Thymus (tissue), 11 donors: ENCODE data around the gene ARID5A. TPM values are rescaled to one million over a fixed set of nuclear protein-coding genes. Genes with fewer than 3 reads are reported as not detected.

Experiments used
- DNase-seq, 9 donors: peaks; one replicate each; pipeline ENCODE4 v3.0.0-alpha.2; 2013; ENCODE audit warnings: low spot score in 9 of 9, low read depth in 6 of 9, missing footprints in 1 of 9
- H3K27ac ChIP-seq, 2 donors: one replicate each; pipeline ENCODE4 v1.5.1; 2013; ENCODE audit warnings: control low read depth in 1 of 2, low read depth in 1 of 2, low read length in 1 of 2, mild to moderate bottlenecking in 1 of 2, moderate library complexity in 1 of 2
- H3K27me3 ChIP-seq, 2 donors: one replicate each; pipeline ENCODE4 v1.5.1; 2013; ENCODE audit warnings: low read length in 1 of 2; ENCODE audit not compliant: control insufficient read depth in 2 of 2, insufficient read depth in 1 of 2
- H3K36me3 ChIP-seq, 2 donors: one replicate each; pipeline ENCODE4 v1.5.1; 2013; ENCODE audit warnings: low read length in 1 of 2, mild to moderate bottlenecking in 1 of 2, moderate library complexity in 1 of 2; ENCODE audit not compliant: control insufficient read depth in 2 of 2, insufficient read depth in 2 of 2
- H3K4me1 ChIP-seq, 2 donors: one replicate each; pipeline ENCODE4 v1.5.1; 2013; ENCODE audit warnings: low read length in 2 of 2; ENCODE audit not compliant: control insufficient read depth in 2 of 2, insufficient read depth in 2 of 2
- H3K4me3 ChIP-seq, 2 donors: one replicate each; pipeline ENCODE4 v1.5.1; 2013; ENCODE audit warnings: low read length in 2 of 2, control low read depth in 1 of 2, mild to moderate bottlenecking in 1 of 2
- H3K9me3 ChIP-seq, 2 donors: one replicate each; pipeline ENCODE4 v1.5.1; 2013; ENCODE audit warnings: low read length in 1 of 2, mild to moderate bottlenecking in 1 of 2; ENCODE audit not compliant: control insufficient read depth in 2 of 2, insufficient read depth in 1 of 2
- WGBS: extraction: QIAGEN DNeasy Blood & Tissue Kit; methylation state at CpG from one replicate; pipeline ENCODE4 v1.1.7; 2013; 5-methylcytosine and 5-hydroxymethylcytosine counted together
- polyA plus RNA-seq: library from polyadenylated mRNA; stranded (reverse); fragments of 200-250 nt; gene quantifications from one replicate; pipeline ENCODE4 v1.2.3, GENCODE V29; 2013
- total RNA-seq: library from RNA; stranded (reverse); fragments of 120-200 nt; gene quantifications from one replicate; pipeline ENCODE4 v1.2.4, GENCODE V29; 2013
- donor health status: healthy.

Gene ARID5A
- total and polyA plus RNA-seq, 2 donors = 18.9 to 57.2 TPM

- WGBS = 15% methylated on average over 3 of the region's 3 CpGs
- Histone ChIP-seq H3K27me3 (no peaks in the 10 kb centered on the region), H3K36me3 (peaks cover 47 to 62% of the 10 kb centered on the region in 2 donors), H3K4me1 (peaks cover 4 to 6% of the 10 kb centered on the region in 2 donors), H3K9me3 (no peaks in the 10 kb centered on the region), H3K4me3 (no peak overlapping the region), H3K27ac (no peak overlapping the region)
- DNase-seq = no peak
Observed at GRCh38 chr2:96594282-96594681, 57.7 kb downstream of the ARID5A start.

- H3K36me3 ChIP-seq = peaks cover 47 to 63% of the 10 kb centered on the region in 2 donors
- H3K4me1 ChIP-seq = peaks cover 4 to 6% of the 10 kb centered on the region in 2 donors
- peak in 4 of 9 donors; percentile 3 to 37 (median 13) for DNase-seq
- H3K9me3 ChIP-seq = no peaks in the 10 kb centered on the region
- H3K27ac ChIP-seq = no peak overlapping the region
- 63% methylated on average over 5 of the region's 5 CpGs for WGBS
- H3K4me3 ChIP-seq = no peak overlapping the region
- no peaks in the 10 kb centered on the region for H3K27me3 ChIP-seq
Observed at GRCh38 chr2:96594691-96595152, 58.2 kb downstream of the ARID5A start.

GRCh38 chr2:96596596-96596995 is 60.0 kb downstream of the ARID5A start:
- Histone ChIP-seq H3K9me3 (no peaks in the 10 kb centered on the region), H3K36me3 (peaks cover 60 to 78% of the 10 kb centered on the region in 2 donors), H3K4me3 (no peak overlapping the region), H3K27ac (no peak overlapping the region), H3K4me1 (peaks cover 4 to 6% of the 10 kb centered on the region in 2 donors), H3K27me3 (no peaks in the 10 kb centered on the region)
- no peak for DNase-seq

GRCh38 chr2:96599941-96600340 is 63.4 kb downstream of the ARID5A start:
- H3K4me3 ChIP-seq = no peak overlapping the region
- H3K27me3 ChIP-seq = no peaks in the 10 kb centered on the region
- no peaks in the 10 kb centered on the region for H3K9me3 ChIP-seq
- H3K36me3 ChIP-seq = peaks cover 65 to 80% of the 10 kb centered on the region in 2 donors
- H3K27ac ChIP-seq = no peak overlapping the region
- WGBS = 98% methylated on average over 2 of the region's 2 CpGs
- peaks cover 0 to 2% of the 10 kb centered on the region in 2 donors for H3K4me1 ChIP-seq
- no peak for DNase-seq

GRCh38 chr2:96601382-96602292 is 65.1 kb downstream of the ARID5A start:
- Histone ChIP-seq H3K36me3 (peaks cover 66 to 81% of the 10 kb centered on the region in 2 donors), H3K27ac (no peak overlapping the region)
- WGBS = 95% methylated on average over 8 of the region's 8 CpGs

More at GRCh38 chr2:96601382-96602292, 65.1 kb downstream of the ARID5A start:
- no peak overlapping the region for H3K4me3 ChIP-seq
- H3K27me3 ChIP-seq = no peaks in the 10 kb centered on the region
- DNase-seq = no peak
- H3K9me3 ChIP-seq = no peaks in the 10 kb centered on the region
- H3K4me1 ChIP-seq = no peaks in the 10 kb centered on the region

Other genes with a start within 250 kb of the ARID5A start
- gene SNRNP200, start 231.2 kb upstream of the ARID5A start, total RNA-seq = 51.1 TPM
- gene SNRNP200, start 231.2 kb upstream of the ARID5A start, polyA plus RNA-seq = 105 TPM
- 7.7 TPM for gene ITPRIPL1, start 211.4 kb upstream of the ARID5A start, total RNA-seq
- 1.9 TPM for gene ITPRIPL1, start 211.4 kb upstream of the ARID5A start, polyA plus RNA-seq
- 33.9 TPM for gene NCAPH, start 201.0 kb upstream of the ARID5A start, total RNA-seq
- gene NCAPH, start 201.0 kb upstream of the ARID5A start, polyA plus RNA-seq = 3.1 TPM
- gene NEURL3, start 31.4 kb upstream of the ARID5A start, total RNA-seq = 9.0 TPM
- 1.8 TPM for gene NEURL3, start 31.4 kb upstream of the ARID5A start, polyA plus RNA-seq
- 21.2 TPM for gene KANSL3, start 101.6 kb downstream of the ARID5A start, total RNA-seq
- 27.2 TPM for gene KANSL3, start 101.6 kb downstream of the ARID5A start, polyA plus RNA-seq
- gene FER1L5, start 106.0 kb downstream of the ARID5A start, total RNA-seq = 0.05 TPM
- 0.09 TPM for gene FER1L5, start 106.0 kb downstream of the ARID5A start, polyA plus RNA-seq
- 16.0 TPM for gene LMAN2L, start 203.3 kb downstream of the ARID5A start, total RNA-seq
- gene LMAN2L, start 203.3 kb downstream of the ARID5A start, polyA plus RNA-seq = 10.9 TPM
- gene CNNM4, start 224.2 kb downstream of the ARID5A start, total RNA-seq = 2.4 TPM
- gene CNNM4, start 224.2 kb downstream of the ARID5A start, polyA plus RNA-seq = 3.1 TPM